Stomach (tissue), 4 donors: Measurements from ENCODE around the gene SCGB1D1.
"Not testable (repeated sequence)": the region's sequence is repeated elsewhere in the genome, so short reads cannot be mapped to it uniquely, and the experiment has no call there.

Source experiments
- EP300 ChIP-seq: sonication (generic); formaldehyde crosslinking; IDR thresholded peaks from one replicate; pipeline ENCODE4 v1.6.1; 2017; ENCODE audit warnings: antibody characterized with exemption
- POLR2A ChIP-seq, 4 donors: fragments of 450-650 bp; IDR thresholded peaks; one replicate each; pipeline ENCODE4 v1.6.1; 2016; ENCODE audit warnings: antibody characterized with exemption in 4 of 4, control low read depth in 2 of 4, mild to moderate bottlenecking in 1 of 4, moderate library complexity in 1 of 4
- POLR2AphosphoS5 ChIP-seq, 3 donors: sonication (generic); formaldehyde crosslinking; IDR thresholded peaks; one replicate each; pipeline ENCODE4 v1.6.1; 2016; ENCODE audit warnings: antibody characterized with exemption in 3 of 3
- TF ChIP-seq, protein P1 (sequence below), 7 experiments: fragments of 450-650 bp in 4 of 7; fragments of 200-600 bp in 3 of 7; sonication (generic) in 3 of 7; IDR thresholded peaks; one replicate each; pipeline ENCODE4 v1.5.1; 2016 to 2019; ENCODE audit warnings: antibody characterized with exemption in 7 of 7, control low read depth in 2 of 7, mild to moderate bottlenecking in 1 of 7

DNA sequence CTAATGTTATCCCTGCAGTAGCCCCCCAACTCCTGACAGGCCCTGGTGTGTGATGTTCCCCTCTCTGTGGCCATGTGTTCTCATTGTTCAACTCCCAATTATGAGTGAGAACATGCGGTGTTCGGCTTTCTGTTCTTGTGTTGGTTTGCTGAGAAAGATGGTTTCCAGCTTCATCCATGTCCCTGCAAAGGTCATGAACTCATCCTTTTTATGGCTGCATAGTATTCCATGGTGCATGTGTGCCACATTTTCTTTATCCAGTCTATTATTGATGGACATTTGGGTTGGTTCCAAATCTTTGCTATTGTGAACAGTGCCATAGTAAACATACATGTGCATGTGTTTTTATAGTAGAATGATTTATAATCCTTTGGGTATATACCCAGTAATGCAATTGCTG, 7.4 kb downstream of the SCGB1D1 start:
- TF ChIP-seq, protein P1, sequence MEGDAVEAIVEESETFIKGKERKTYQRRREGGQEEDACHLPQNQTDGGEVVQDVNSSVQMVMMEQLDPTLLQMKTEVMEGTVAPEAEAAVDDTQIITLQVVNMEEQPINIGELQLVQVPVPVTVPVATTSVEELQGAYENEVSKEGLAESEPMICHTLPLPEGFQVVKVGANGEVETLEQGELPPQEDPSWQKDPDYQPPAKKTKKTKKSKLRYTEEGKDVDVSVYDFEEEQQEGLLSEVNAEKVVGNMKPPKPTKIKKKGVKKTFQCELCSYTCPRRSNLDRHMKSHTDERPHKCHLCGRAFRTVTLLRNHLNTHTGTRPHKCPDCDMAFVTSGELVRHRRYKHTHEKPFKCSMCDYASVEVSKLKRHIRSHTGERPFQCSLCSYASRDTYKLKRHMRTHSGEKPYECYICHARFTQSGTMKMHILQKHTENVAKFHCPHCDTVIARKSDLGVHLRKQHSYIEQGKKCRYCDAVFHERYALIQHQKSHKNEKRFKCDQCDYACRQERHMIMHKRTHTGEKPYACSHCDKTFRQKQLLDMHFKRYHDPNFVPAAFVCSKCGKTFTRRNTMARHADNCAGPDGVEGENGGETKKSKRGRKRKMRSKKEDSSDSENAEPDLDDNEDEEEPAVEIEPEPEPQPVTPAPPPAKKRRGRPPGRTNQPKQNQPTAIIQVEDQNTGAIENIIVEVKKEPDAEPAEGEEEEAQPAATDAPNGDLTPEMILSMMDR (IDR thresholded peaks at IDR 0.05), result not testable (repeated sequence)
- not testable (repeated sequence) for TF ChIP-seq POLR2A (IDR thresholded peaks at IDR 0.05); POLR2AphosphoS5 (IDR thresholded peaks at IDR 0.05); EP300
